Left ventricle myocardium superior (tissue), 1 donor: ENCODE results near the gene HAUS8. TPM values are rescaled to one million over a fixed set of nuclear protein-coding genes. Genes with fewer than 3 reads are reported as not detected.
"Not testable (repeated sequence)": the region's sequence is repeated elsewhere in the genome, so short reads cannot be mapped to it uniquely, and the experiment has no call there.

Experiments used
- ATAC-seq: fragments of 200-7000 bp; cut with Tn5 transposase; one replicate; pipeline ENCODE4 v1.9.1; 2020; ENCODE audit warnings: mild to moderate bottlenecking, moderate library complexity
- DNase-seq: peaks from one replicate; pipeline ENCODE4 v3.0.0-alpha.2; 2020
- intact Hi-C: fragments of 100-400 bp; cut with micrococcal nuclease; formaldehyde crosslinking; loops from one replicate; pipeline ENCODE4 v1.11.0; 2022
- total RNA-seq: library from RNA; stranded (reverse); fragmentation: NEBNext Ultra II Directional; extraction: Animal tissue kit (Norgen Biotek cat#: 25700); gene quantifications from one replicate; pipeline ENCODE4 v1.2.1, GENCODE V29; 2021
- donor health status: DM: no; HTN: yes; CAD: no; lungs with severe emphysema.

The HAUS8 gene
- total RNA-seq, 1 donor from 2014 or later = 6.1 TPM

DNA sequence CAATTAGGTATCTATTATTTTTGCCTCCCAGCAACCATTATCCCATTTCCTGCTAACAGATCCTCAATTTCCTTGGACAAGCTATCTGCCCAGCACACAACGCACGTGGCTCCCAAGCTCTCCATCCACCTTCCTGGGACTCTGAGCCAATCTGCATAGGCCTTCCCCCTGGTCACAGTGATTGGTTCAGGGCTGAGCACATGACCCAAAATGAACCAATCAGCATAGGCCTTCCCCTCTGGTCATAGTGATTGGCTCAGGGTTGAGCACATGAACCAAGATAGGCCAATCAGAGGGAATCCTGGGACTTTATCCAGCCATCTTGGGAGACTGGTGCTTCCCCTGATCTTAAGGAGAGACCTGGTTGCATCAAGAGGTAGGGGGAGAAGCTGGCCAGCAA is 54.4 kb downstream of the HAUS8 start:
- ATAC-seq = no peak
- intact Hi-C loops = no loop called here
- no peak for DNase-seq

- intact Hi-C loops = no loop called here
- DNase-seq (no peak), ATAC-seq (no peak)
Measured at GRCh38 chr19:17020385-17020784, 54.9 kb downstream of the HAUS8 start.

GRCh38 chr19:17014212-17014861 is 60.9 kb downstream of the HAUS8 start:
- intact Hi-C loops, ATAC-seq, DNase-seq: not testable (repeated sequence)

DNA sequence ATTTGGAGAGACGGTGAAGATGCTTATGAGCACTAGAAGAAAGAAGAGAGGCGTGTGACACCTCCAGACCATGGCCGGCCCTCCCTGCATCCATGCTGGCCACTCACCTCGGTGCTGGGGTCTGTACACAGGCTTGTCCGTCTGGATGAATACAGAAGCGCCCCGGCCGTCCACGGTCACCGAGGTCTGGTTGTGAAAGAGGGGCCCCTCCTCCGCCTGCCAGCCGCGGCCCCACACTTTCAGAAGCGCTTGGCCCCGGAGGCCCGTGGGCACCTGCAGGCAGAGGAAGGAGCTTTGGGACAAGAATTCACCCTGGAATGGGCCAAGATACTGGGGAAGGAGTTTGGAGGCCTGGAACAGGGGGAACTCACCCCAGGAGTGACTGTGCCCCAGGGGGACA is 63.8 kb downstream of the HAUS8 start:
- ATAC-seq = no peak
- intact Hi-C loops = no loop called here
- no peak for DNase-seq

- no peak for ATAC-seq
- intact Hi-C loops = no loop called here
- no peak for DNase-seq
Measured at GRCh38 chr19:17006579-17006978, 68.7 kb downstream of the HAUS8 start.

- DNase-seq = no peak
- intact Hi-C loops = no loop called here
- ATAC-seq = no peak
Measured at GRCh38 chr19:17005000-17005399, 70.3 kb downstream of the HAUS8 start.

DNA sequence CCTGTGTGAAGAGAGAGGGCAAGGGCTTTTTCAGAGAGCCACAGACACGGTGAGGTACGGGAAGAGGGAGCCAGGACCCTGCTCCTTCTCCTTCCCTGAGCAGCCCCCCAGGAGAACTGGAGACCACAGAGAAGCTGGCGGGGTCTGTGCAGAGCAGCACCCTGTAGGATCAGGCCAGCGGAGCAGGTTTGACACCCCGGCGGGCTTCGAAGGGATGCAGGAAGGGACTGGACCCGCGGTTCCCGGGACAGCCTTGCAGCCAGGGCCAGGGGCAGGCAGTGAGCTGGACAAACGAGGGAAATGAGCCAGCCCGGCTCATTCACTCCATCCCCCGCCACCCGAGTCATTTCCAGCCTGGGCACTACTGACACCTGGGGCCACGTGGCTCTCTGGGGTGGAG is 70.9 kb downstream of the HAUS8 start:
- intact Hi-C loops = no loop called here
- no peak for ATAC-seq
- no peak for DNase-seq

- ATAC-seq (no peak), DNase-seq (no peak)
- intact Hi-C loops = no loop called here
Measured at GRCh38 chr19:17002455-17002854, 72.8 kb downstream of the HAUS8 start.

DNA sequence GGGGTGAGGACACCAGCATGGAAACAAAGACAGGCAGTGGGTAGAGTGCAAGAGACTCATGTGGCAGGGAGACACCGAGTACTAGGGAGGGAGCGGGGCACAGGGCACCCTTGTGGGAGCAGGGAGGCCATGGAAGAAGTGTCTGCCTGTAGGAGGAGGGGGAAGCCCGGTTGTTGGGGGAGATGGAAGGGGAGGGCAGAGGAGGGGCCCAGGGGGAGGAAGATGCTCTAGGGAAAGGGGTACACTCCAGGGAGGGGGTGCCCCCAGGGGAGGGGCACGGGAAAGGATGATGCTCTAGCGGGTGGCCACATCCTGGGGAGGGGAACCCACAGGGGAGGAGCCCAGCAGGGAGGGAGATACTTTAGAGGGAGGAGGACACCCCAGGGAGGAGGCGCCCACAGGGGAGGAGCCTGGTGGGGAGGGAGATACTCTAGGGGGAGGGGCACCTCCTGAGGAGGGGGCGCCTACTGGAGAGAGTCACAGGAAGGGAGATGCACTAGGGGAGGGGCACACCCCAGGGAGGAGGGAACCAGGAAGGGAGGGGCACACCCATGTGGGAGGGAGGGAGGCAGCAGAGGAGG is 73.6 kb downstream of the HAUS8 start:
- intact Hi-C loops = no loop called here
- ATAC-seq (peak; percentile 55), DNase-seq (no peak)

Other genes with a start within 250 kb of the HAUS8 start
- gene SIN3B, start 246.1 kb downstream of the HAUS8 start, total RNA-seq = 26.0 TPM
- 0.30 TPM for gene F2RL3, start 186.5 kb downstream of the HAUS8 start, total RNA-seq
- gene CPAMD8, start 48.6 kb downstream of the HAUS8 start, total RNA-seq = 12.5 TPM
- gene MYO9B, start 325 bp upstream of the HAUS8 start, total RNA-seq = 38.1 TPM
- gene USE1, start 139.9 kb upstream of the HAUS8 start, total RNA-seq = 27.4 TPM
- 28.0 TPM for gene OCEL1, start 150.8 kb upstream of the HAUS8 start, total RNA-seq
- 82.4 TPM for gene NR2F6, start 170.5 kb upstream of the HAUS8 start, total RNA-seq
- 9.3 TPM for gene USHBP1, start 189.3 kb upstream of the HAUS8 start, total RNA-seq
- 82.0 TPM for gene BABAM1, start 192.0 kb upstream of the HAUS8 start, total RNA-seq
- gene ANKLE1, start 206.4 kb upstream of the HAUS8 start, total RNA-seq = 0.12 TPM
- 14.8 TPM for gene ABHD8, start 228.0 kb upstream of the HAUS8 start, total RNA-seq
- 242 TPM for gene MRPL34, start 230.4 kb upstream of the HAUS8 start, total RNA-seq
- gene DDA1, start 234.1 kb upstream of the HAUS8 start, total RNA-seq = 31.9 TPM